Measurements from ENCODE around the gene LZTFL1.

Gene LZTFL1

GRCh38 chr3:45841757-45842491, at the start of gene LZTFL1:
Gene LZTFL1, minus strand, starts transcription at chr3:45842119. Its CDS starts 128 bp downstream, at chr3:45841991.
- Mint-ChIP-seq H3K4me1 (peaks cover 12% of the 10 kb centered on the region), H3K27ac (peak within 1 kb of the TSS; percentile 89), H3K4me3 (peak within 1 kb of the TSS; percentile 90), H3K36me3 (peaks cover 2% of the 10 kb centered on the region), H3K27me3 (no peaks in the 10 kb centered on the region), H3K9me3 (no peaks in the 10 kb centered on the region)
- ATAC-seq, result peak; percentile 99

- no peak for ATAC-seq
- peaks cover 17% of the 10 kb centered on the region for H3K27me3 Mint-ChIP-seq
These were observed 48.5 kb upstream of the LZTFL1 start for GRCh38 chr3:45890405-45890804.

GRCh38 chr3:45889337-45889736, 47.4 kb upstream of the LZTFL1 start:
- ATAC-seq, result peak; percentile 61
- no peak overlapping the region for H3K27ac Mint-ChIP-seq
- H3K36me3 Mint-ChIP-seq, result no peaks in the 10 kb centered on the region
- H3K27me3 Mint-ChIP-seq, result peaks cover 22% of the 10 kb centered on the region
- no peak overlapping the region for H3K4me3 Mint-ChIP-seq
- H3K4me1 Mint-ChIP-seq, result peaks cover 58% of the 10 kb centered on the region
- no peaks in the 10 kb centered on the region for H3K9me3 Mint-ChIP-seq

More at GRCh38 chr3:45890405-45890804, 48.5 kb upstream of the LZTFL1 start:
- Mint-ChIP-seq H3K4me1 (peaks cover 56% of the 10 kb centered on the region), H3K9me3 (no peaks in the 10 kb centered on the region), H3K4me3 (no peak overlapping the region), H3K36me3 (no peaks in the 10 kb centered on the region), H3K27ac (no peak overlapping the region)

GRCh38 chr3:45887759-45888511, 46.0 kb upstream of the LZTFL1 start:
- Mint-ChIP-seq H3K27ac (no peak overlapping the region), H3K4me3 (no peak overlapping the region), H3K27me3 (peaks cover 27% of the 10 kb centered on the region), H3K36me3 (no peaks in the 10 kb centered on the region), H3K9me3 (no peaks in the 10 kb centered on the region), H3K4me1 (peaks cover 46% of the 10 kb centered on the region)
- no peak for ATAC-seq

GRCh38 chr3:45887285-45887684, 45.4 kb upstream of the LZTFL1 start:
- Mint-ChIP-seq H3K27ac (no peak overlapping the region), H3K27me3 (peaks cover 27% of the 10 kb centered on the region), H3K36me3 (no peaks in the 10 kb centered on the region), H3K9me3 (no peaks in the 10 kb centered on the region), H3K4me3 (no peak overlapping the region), H3K4me1 (peaks cover 39% of the 10 kb centered on the region)
- ATAC-seq, result no peak

- ATAC-seq, result no peak
- Mint-ChIP-seq H3K36me3 (no peaks in the 10 kb centered on the region), H3K9me3 (no peaks in the 10 kb centered on the region), H3K27ac (no peak within 1 kb of the TSS), H3K27me3 (peaks cover 19% of the 10 kb centered on the region), H3K4me3 (no peak within 1 kb of the TSS), H3K4me1 (peaks cover 36% of the 10 kb centered on the region)
These were observed 44.2 kb upstream of the LZTFL1 start, which contains the start of gene CCR9 for GRCh38 chr3:45885979-45886705. Gene CCR9, plus strand, starts transcription at chr3:45886543. Its CDS starts 8,391 bp downstream, at chr3:45894934.

- Mint-ChIP-seq H3K27ac (no peak overlapping the region), H3K27me3 (peaks cover 10% of the 10 kb centered on the region), H3K36me3 (no peaks in the 10 kb centered on the region), H3K4me3 (no peak overlapping the region), H3K9me3 (no peaks in the 10 kb centered on the region), H3K4me1 (peaks cover 28% of the 10 kb centered on the region)
- peak; percentile 73 for ATAC-seq
These were observed 42.7 kb upstream of the LZTFL1 start for GRCh38 chr3:45884368-45885201.

GRCh38 chr3:45881078-45882022, 39.4 kb upstream of the LZTFL1 start:
- Mint-ChIP-seq H3K27ac (no peak overlapping the region), H3K36me3 (no peaks in the 10 kb centered on the region), H3K9me3 (no peaks in the 10 kb centered on the region), H3K27me3 (peaks cover 10% of the 10 kb centered on the region), H3K4me3 (no peak overlapping the region), H3K4me1 (peaks cover 17% of the 10 kb centered on the region)
- ATAC-seq, result peak; percentile 4

- Mint-ChIP-seq H3K4me1 (peaks cover 17% of the 10 kb centered on the region), H3K36me3 (no peaks in the 10 kb centered on the region), H3K4me3 (no peak overlapping the region), H3K9me3 (no peaks in the 10 kb centered on the region), H3K27me3 (peaks cover 10% of the 10 kb centered on the region), H3K27ac (no peak overlapping the region)
- ATAC-seq, result no peak
These were observed 38.8 kb upstream of the LZTFL1 start for GRCh38 chr3:45880725-45881077.

- peaks cover 7% of the 10 kb centered on the region for H3K4me1 Mint-ChIP-seq
- peaks cover 7% of the 10 kb centered on the region for H3K9me3 Mint-ChIP-seq
- H3K27me3 Mint-ChIP-seq, result no peaks in the 10 kb centered on the region
- no peak overlapping the region for H3K27ac Mint-ChIP-seq
- no peak for ATAC-seq
- H3K36me3 Mint-ChIP-seq, result no peaks in the 10 kb centered on the region
- H3K4me3 Mint-ChIP-seq, result no peak overlapping the region
These were observed 36.2 kb upstream of the LZTFL1 start for GRCh38 chr3:45878124-45878523.

- Mint-ChIP-seq H3K27ac (no peak overlapping the region), H3K36me3 (no peaks in the 10 kb centered on the region), H3K9me3 (peaks cover 7% of the 10 kb centered on the region), H3K4me3 (no peak overlapping the region), H3K4me1 (peaks cover 18% of the 10 kb centered on the region), H3K27me3 (no peaks in the 10 kb centered on the region)
- no peak for ATAC-seq
These were observed 32.9 kb upstream of the LZTFL1 start for GRCh38 chr3:45874677-45875346.

GRCh38 chr3:45873638-45874037, 31.7 kb upstream of the LZTFL1 start:
- Mint-ChIP-seq H3K4me1 (peaks cover 23% of the 10 kb centered on the region), H3K9me3 (peaks cover 7% of the 10 kb centered on the region), H3K36me3 (no peaks in the 10 kb centered on the region), H3K4me3 (no peak overlapping the region), H3K27ac (no peak overlapping the region), H3K27me3 (no peaks in the 10 kb centered on the region)
- no peak for ATAC-seq

GRCh38 chr3:45873036-45873435, 31.1 kb upstream of the LZTFL1 start:
- H3K4me3 Mint-ChIP-seq, result no peak overlapping the region
- peaks cover 23% of the 10 kb centered on the region for H3K4me1 Mint-ChIP-seq
- ATAC-seq, result no peak
- peak overlapping the region; percentile 51 for H3K27ac Mint-ChIP-seq
- H3K27me3 Mint-ChIP-seq, result no peaks in the 10 kb centered on the region
- H3K36me3 Mint-ChIP-seq, result no peaks in the 10 kb centered on the region
- H3K9me3 Mint-ChIP-seq, result peaks cover 7% of the 10 kb centered on the region
